Activated CD8-positive, alpha-beta memory T cell treated with anti-CD3 and anti-CD28 coated beads, Interleukin-2, amount 50 U/mL, for 24 hours (primary cell): ENCODE data around the gene COLQ.
"Not testable (repeated sequence)": the region's sequence is repeated elsewhere in the genome, so short reads cannot be mapped to it uniquely, and the experiment has no call there.

Source experiments
- DNase-seq: peaks from one replicate; pipeline ENCODE4 v3.0.0-alpha.2; 2020; ENCODE audit errors: extremely low read depth

Gene COLQ

DNA sequence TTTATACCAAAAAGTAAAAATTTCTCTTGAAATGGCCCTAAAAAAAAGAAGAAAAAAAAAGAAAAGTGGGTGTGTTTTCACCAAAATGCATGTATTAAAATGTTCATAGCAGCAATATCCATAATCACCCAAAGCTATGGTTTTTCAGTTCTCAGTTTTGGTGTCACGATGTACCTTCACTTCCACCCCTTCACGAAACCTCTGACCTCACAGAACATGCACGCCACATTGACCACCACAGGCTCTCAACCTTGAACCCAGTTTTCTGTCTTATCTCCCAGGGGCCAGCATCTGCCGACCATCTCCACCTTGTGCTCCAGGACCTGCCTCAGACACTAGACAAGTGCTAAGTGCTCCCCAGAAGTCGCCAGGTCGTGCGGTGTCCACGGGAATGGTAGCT, 30.4 kb downstream of the COLQ start:
- no peak for DNase-seq

DNA sequence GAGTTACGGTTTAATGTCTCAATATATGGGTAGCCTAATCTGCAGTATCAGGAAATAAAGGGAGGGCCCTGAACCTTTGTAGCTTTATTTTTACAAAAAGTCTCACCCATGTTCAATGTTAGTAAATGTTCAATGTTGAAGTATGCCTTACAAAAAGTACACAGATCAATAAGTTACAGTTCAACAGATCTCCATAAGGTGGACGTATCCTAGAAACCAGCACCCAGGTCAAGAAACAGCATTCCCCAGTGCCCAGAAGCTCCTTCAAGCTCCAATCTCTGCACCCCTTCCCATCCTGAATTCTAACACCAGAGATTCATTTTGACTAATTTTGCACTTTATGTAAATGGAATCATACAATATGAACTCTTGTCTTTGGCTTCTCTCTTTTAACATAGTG, 31.3 kb downstream of the COLQ start:
- DNase-seq, result no peak

DNA sequence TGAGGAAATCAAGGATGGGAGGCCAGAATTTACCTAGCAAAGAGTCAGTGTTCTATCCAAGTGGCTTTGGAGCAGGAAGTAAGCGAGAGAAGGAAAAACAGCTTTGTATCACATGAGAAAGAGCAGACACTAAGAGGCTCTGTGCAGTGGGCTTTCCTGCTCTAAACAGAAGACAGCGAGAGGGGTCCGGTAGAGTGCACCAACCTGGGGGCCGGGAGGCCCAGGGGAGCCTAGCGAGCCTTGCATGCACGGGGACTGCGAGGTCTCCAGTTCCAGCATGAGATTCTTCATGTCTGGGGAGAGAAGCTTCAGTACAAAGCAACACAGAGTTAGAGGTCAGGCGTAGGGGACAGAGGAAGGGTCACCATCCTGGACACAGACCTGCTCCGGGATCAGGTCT, 33.5 kb downstream of the COLQ start:
- DNase-seq, result no peak

DNA sequence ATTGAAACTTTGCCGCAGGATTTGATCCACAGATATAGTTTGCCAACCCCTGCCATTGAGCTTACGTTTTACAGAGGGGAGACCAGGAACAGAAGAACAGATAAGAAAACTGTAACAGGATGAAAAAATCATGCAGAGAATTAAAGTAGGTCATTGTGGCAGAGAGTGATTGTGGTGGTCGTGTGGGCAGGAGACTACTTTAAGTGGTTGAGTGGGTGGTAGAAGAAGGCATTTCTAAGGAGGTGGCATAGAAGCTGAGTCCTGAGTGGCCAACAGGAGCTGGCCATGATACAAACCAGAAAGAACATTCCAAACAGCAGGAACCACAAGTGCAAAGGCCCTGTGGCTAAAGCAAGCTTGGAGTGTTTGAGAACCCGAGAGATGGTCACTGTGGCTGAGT, 34.5 kb downstream of the COLQ start:
- no peak for DNase-seq

DNA sequence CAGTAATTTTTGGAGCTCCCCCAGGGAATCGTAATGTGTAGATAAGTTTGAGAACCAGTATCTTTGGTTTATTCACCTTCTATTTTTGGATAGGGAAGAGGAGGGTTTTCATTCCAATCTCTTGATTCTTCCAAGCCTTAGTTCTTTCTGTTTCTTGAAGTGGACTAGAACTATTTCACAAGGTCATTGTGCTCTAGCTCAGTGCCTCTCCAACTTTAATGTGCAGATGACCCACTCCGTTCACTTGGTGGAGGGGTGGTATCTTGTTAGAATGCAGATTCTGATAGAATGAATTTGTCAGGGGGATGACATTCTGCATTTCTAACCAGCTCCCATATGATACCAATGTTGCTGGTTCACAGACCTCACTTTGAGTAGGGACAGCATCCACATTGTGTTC, 35.5 kb downstream of the COLQ start:
- DNase-seq, result no peak

DNA sequence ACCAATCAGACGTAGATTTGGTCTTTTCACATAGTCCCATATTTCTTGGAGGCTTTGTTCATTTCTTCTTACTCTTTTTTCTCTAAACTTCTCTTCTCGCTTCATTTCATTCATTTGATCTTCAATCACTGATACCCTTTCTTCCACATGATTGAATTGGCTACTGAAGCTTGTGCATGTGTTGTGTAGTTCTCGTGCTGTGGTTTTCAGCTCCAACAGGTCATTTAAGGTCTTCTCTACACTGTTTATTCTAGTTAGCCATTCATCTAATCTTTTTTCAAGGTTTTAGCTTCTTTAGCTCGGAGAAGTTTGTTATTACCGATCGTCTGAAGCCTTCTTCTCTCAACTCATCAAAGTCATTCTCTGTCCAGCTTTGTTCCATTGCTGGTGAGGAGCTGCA, 37.0 kb downstream of the COLQ start:
- DNase-seq, result not testable (repeated sequence)

DNA sequence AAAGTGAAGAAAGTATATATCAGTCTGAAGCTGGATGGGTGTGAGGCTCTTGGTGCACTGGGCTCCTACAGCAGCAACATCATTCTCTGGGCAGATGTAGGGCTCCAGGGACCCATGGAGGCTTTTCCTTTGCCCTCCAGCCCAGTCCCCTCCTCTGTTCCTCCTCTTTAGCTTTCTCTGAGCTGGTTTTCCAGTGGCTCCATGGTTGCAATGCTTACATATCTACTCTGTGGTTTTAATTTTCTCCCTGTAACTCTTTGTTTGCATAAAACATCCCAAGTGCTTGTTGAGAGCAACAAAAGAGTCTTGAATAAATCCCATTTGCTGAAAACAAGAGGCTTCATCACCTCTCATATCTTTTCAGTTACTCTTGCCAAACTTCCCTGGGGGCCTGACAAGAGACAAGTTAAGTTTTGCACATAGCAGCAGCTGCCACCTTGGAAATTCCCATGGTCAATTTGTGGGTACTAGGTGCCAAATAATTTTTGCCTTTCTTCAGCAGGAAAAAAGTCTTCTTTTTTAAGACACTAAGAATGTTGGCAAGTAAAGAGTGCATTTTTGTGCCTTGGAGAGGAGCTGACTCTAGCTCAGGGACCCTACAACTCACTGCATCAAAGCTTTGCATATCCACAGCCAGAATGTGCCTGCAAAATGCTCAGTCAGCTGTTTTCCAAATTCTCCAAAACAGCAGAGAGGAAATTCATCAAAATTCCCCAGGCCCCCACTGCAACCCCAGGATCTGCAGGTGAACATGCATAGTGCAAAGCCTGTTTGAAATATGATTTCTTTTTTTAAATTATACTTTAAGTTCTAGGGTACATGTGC, 41.9 kb downstream of the COLQ start:
- DNase-seq, result no peak

DNA sequence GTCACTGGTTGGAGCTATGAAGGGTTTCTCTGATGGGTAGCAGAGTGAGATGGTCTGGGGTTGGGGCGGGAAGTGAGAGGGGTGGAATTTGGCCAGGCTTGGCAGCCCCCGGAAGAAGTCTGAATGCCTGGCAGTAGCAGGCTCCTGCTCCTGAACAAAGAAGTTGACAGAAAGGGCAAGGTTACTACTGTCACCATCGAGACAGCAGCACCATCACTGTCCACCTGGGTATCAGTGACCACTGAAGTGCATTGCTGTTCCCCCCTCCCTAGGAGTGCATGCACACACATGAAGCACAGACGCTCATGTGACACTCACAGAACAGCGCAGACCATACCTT, 42.9 kb downstream of the COLQ start:
- no peak for DNase-seq

DNA sequence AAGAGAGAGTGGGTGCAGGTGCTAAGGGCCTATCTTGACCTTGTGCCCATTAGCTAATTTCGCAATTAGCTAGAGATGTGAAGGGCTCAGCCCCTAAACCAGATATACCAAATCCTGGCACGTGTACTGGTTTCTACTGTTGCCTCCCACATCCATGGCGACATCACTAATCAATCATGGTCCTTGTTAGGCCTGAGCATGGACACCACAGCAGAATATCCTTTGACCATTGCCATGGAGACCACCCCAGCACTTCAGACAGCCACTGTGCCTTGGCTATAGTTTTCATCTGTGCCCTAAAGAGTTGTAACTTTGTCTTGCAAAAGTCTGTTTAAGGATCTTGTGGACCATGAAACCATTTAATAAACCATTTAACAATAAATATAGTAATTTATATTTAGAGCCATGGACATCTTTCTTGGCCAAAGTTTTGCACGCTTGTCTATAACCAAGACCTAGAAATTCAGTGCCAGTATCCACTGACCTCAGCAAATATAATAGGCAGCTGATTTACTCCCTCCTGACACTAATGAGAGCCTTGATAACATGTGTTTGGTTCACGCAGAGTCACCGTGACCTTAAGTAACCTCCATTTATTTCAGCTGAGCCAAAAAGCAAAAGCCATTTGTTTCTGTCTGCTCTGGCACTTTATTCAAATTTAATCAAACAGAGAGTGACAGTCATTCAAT, 43.4 kb downstream of the COLQ start:
- DNase-seq, result no peak

DNA sequence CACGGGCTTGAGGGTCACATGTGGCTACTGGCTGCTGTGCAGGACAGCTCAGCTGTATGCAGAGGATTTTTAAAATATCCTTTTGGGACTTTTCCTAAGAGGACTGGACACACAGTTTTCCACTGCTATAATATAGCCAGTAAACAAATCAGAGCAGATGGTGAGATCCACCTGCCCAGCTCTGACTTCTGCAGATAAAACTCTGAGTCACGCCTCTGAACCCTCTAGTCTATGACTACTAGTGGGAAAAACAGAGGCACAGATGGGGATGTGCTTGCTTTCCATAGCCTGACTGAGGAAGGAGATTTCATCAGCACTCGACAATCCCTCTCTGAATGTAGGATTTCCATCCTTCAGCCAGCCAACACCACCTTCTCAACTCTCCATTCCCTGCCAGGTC, 45.1 kb downstream of the COLQ start:
- DNase-seq, result no peak

DNA sequence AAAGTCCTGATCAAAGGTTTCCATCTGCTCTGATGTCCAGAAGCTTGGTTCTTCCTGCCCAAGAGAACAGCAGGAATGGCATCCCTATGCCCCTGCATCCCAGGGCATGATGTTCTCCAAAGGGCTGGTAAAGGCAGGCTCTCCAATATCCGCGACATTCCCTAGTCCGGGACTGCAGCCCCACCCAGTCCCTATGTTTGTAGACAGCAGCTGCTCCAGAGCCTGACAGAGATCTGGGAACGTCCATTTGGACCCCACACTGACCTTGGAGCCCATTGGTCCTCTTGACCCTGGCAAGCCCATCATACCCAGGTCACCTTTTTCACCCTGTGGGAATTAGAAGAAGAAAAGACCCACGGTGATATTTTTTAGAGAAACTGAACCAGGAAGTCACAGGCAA, 46.3 kb downstream of the COLQ start:
- no peak for DNase-seq

DNA sequence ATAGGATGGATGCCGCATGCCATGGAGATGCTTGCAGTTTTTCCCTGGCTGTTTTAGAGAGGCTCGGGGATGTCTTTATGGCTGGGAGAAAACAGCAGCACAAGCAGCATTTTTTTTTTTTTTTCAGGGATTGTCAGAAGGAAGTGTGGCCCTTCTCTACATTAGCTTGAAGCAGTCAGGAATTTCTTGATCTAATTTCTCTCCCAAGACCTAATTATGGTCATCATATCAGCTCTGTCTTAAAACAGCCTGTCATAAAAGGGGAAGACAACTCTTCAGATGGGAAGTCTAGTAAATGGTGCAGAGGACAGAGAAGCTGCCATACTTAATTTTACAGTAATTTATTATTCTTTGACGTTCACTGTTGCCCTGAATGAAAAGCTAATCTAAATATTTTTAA, 49.6 kb downstream of the COLQ start:
- no peak for DNase-seq

DNA sequence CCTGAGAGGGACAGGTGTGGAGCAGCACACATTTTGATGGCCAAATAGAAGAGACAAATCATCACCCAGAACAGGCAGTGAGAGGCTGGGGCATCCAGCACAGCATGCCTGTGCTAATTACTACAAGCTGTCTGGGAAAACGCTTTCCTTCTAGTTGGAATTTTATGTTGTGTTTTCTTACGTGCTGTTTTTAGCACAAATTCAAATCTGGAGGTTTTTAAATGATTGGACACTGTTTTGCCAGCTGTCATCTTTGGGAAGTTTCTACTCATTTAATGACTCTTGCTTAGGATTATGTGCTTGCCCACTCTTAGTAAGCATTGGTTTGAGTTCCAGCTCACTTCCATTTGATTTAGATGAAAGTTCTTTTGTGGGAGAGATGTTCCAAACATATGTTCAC, 50.7 kb downstream of the COLQ start:
- no peak for DNase-seq

DNA sequence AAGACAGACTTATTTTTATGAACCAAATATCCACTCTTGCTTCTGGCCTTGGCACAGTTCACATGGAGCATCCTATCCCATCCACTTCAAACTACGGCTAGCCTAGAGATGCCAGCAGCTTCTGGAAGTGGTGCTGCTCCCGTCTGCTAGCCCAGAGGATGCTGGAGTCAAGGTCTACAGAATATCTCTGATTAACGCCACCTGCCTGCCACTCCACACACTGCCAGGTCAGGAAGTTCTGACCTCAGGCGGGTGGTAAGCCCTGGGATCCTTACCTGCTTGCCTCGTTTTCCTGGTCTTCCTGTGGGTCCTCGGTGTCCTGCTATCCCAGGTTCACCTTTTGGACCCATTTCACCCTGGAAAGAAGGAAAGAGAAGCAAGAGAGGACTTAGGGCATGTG, 51.2 kb downstream of the COLQ start:
- no peak for DNase-seq

DNA sequence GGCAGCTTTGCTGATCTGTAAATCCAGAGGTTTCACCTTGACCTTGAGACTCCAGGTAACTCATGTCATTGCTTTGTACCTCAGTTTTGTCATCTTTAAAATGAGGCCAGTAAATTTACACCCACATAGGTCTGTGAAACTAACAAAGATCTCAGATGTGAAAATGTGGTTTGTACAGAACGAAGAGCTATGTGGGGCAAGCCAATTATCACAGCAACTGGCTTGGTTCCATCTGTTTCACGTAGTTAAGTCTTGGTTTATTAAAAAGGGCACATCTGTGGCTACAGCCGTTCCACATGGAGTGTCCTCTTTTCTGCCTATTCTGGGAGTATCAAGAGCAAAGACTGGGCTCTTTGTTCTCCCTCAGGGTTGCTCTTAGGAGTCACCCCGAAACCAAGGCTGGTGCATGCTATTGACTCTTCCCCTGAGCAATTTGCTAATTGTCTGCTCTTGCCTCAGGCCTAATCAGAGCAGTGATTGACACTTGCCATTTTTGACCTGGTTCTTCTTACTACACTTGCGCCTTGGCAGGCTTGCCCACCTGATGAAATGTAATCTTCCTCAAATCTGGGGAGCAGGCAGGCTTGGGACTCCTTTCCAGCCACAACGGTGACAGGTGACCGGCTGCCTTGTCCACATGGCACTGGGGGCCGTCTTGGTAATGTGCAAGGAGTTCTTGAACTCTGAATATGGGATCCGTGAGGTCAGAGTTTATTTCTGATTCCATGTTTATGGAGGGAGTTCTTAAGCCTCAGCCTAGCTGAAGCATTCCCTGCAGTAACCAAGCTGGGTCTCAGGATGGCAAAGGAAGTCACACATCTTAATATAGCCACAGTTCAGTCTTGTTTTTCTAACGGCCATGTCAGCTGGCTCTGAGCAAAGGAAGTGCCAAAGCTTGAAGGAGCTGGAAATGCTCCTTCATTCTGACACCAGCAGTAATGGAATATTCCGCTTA, 54.0 kb downstream of the COLQ start:
- DNase-seq, result no peak

DNA sequence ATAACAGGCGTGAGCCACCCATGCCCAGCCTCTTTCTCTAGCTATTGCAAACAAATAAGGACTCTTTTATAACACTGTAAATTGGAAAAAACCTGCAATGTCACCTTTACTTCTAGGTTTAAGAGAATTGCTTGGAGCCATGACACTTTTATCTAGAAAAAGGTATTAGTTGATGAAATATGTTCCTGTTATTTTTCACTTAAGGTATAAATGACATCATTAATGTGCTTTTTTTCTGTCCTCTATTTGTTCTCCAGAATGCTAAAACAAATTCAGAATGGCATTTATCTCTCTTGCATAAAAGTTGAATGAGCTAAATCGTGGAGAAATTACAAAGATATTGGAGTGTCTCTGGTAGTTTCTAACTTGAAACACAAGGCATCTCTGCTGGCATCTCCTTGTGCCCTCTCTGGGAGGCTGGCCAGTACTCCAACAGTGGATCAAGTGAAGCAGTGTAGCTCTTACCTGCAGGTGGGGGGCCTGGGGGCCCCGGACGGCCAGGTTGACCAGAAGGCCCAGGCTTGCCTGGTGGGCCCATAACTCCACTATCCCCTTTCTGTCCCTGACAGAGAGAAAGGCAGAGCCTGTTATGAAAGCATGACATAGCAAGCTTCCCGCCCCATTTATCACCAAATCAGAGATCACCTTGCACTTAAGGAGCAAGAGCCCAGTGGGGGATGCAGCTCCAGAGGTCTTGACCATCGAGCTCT, 55.5 kb downstream of the COLQ start:
- no peak for DNase-seq

DNA sequence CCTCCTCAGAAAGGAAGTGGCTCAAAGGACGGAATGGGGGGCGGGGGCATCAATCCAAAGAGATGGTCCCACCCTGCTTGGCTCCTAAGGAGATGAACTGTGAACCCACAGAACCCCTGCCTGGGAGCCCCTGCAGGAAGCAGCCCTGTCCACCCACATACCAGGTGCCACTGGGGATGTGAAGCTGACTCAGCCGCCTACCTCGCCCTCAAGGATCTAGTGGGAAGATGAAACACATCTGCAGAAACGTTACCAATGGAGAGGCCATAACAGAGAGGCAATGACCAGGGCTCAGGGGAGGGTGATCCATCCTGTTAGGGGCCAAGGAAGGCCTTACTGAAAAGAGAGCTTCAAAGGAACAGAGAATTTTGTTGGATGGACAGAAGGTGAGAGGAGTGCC, 59.1 kb downstream of the COLQ start:
- no peak for DNase-seq

DNA sequence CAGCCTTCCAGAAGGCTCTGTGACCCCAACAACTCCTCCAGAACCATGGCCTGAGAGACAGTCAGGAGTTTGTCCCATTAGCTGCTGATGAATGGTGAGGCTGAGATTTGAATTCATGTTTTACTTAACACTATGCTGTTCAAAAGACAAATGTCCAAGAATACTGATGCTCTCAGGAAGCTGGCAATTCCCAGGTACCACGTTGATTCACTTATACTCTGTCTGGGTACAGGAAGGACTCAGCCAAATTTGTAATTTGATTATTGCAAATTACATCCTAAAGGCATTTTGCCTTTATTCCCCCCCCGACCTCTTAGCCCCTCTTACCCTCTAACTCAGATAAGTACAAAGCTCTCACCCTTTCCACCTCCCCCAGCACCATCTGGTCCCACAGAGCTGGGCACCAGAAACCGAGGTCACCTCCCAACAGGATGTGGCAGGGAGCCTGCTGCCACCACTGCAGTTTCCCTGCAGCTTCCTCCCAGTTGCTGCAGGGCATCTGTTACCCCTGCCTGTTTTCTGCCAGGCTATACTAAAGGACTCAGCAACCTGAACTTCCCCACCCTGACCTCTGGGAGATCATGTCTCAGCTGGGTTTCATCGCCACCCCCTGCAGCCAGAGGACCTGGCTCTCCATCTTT, 60.5 kb downstream of the COLQ start:
- no peak for DNase-seq

DNA sequence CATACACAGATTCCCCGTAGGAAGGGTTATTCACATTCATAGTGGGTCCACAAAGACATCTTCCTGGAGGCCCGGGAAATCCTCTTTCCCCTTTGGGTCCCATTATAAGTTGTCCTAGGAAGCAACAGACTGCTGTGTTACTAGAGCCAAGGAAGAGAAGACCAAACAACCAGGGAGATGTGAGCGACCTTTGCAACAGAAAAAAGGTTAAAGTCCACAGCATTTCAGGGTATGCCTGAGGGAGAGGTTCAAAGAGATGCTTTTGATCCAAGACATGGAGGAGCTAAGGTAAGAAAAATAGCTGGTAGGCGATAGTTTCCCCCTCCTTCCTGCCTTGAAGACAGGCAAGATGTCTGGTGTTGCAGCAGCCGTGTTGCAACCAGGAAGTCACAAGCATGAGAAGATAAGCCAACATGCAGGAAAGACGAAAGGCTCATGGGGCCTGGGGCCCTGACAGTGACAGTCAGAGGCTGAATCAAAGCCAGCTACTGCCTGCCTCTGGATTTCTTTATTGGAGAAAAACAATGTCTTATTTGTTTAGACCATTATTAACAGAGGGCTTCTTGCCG, 63.2 kb downstream of the COLQ start:
- DNase-seq, result no peak

DNA sequence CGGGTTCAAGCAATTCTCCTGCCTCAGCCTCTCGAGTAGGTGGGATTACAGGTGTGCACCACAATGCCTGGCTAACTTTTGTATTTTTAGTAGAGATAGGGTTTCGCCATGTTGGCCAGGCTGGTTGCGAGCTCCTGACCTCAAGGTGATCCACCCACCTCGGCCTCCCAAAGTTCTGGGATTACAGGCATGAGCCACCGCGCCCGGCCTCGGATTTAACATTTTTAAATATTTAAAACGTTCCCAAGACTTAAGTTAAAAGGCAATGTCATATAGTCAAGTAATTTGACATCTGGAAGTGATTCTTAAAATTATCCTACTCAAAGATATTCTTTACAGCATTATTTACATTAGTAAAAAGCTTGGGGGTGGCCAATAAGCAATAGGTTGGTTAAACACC, 64.6 kb downstream of the COLQ start:
- not testable (repeated sequence) for DNase-seq

DNA sequence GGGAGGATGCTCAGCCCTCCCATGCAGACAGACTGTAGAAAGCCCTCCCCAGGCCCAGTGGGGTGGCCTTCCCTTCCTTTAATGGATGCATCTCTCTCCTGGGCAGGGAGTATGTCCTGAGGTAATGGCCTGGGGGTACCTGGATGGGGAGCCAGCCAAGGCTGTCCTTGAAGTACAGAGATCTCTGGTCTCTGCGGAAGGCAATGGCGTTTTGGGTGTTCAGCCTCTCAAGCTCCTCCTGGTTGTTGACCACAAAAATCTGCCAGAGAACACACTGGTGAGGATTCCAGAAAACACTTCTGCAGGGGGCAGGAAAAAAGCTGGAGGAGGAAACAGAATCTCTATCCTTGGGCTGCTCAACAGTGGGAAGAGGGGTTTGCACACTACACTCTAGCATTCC, 65.2 kb downstream of the COLQ start:
- DNase-seq, result no peak
